Fibroblast of villous mesenchyme (primary cell): ENCODE data around the gene B4GALNT4. TPM values are rescaled to one million over a fixed set of nuclear protein-coding genes. Genes with fewer than 3 reads are reported as not detected.
A peak's percentile ranks its signal among the peaks of the same experiment; 100 is the strongest.
"Not testable (repeated sequence)": the region's sequence is repeated elsewhere in the genome, so short reads cannot be mapped to it uniquely, and the experiment has no call there.

Experiments
- DNase-seq: peaks from one replicate; pipeline ENCODE4 v3.0.0-alpha.2; 2010; ENCODE audit warnings: low read depth
- H3K4me3 ChIP-seq: 2 replicates; pipeline ENCODE4 v1.5.1; 2011; ENCODE audit warnings: low read depth, mild to moderate bottlenecking, low read length
- total RNA-seq: library from RNA; depleted of rRNA; stranded (reverse); fragments of >200 nt; gene quantifications from 2 replicates; pipeline ENCODE4 v1.2.3, GENCODE V29; 2012
- TF ChIP-seq, protein P1 (sequence below): IDR thresholded peaks from 2 replicates; pipeline ENCODE4 v1.5.1; 2012; ENCODE audit warnings: low read depth, mild to moderate bottlenecking, low read length; ENCODE audit not compliant: insufficient read depth

The B4GALNT4 gene
- total RNA-seq, 1 donor, result 0.43 TPM

GRCh38 chr11:386483-386882 is 17.2 kb downstream of the B4GALNT4 start:
- TF ChIP-seq, protein P1, sequence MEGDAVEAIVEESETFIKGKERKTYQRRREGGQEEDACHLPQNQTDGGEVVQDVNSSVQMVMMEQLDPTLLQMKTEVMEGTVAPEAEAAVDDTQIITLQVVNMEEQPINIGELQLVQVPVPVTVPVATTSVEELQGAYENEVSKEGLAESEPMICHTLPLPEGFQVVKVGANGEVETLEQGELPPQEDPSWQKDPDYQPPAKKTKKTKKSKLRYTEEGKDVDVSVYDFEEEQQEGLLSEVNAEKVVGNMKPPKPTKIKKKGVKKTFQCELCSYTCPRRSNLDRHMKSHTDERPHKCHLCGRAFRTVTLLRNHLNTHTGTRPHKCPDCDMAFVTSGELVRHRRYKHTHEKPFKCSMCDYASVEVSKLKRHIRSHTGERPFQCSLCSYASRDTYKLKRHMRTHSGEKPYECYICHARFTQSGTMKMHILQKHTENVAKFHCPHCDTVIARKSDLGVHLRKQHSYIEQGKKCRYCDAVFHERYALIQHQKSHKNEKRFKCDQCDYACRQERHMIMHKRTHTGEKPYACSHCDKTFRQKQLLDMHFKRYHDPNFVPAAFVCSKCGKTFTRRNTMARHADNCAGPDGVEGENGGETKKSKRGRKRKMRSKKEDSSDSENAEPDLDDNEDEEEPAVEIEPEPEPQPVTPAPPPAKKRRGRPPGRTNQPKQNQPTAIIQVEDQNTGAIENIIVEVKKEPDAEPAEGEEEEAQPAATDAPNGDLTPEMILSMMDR, result no peak
- no peak overlapping the region for H3K4me3 ChIP-seq
- DNase-seq, result no peak

DNA sequence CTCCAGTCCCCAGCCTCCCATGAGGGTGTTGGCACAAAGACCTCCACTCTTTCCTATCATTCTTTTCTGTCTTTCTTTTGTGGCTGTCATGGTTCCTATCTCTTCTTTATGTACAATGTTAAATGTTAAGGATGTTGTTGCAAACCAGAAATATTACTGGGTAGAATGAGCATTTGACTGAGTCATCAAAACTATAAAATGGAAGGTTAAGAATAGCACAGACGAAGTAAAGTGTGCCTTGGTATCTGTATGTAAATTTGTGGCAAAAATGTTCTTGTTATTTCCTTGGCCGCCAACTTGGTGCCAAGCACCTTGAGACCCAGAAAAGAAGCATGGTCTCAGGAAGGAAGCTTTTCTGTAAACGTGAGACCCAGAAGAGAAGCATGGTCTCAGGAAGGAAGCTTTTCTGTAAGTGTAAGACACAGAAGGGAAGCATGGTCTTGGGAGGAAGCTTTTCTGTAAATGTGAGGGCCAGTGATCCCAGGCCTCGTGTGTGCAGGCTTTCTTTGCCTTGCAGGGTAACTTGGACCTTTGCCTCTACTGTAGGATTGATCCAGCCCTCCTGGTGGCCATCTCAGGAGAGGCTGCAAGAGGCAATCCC is 18.0 kb downstream of the B4GALNT4 start:
- DNase-seq, result no peak
- H3K4me3 ChIP-seq, result no peak overlapping the region
- TF ChIP-seq, protein P1, result peak; percentile 3

GRCh38 chr11:389369-389768 is 20.1 kb downstream of the B4GALNT4 start:
- peak; percentile 23 for DNase-seq
- H3K4me3 ChIP-seq, result not testable (repeated sequence)

- TF ChIP-seq, protein P1, result no peak
- no peak overlapping the region for H3K4me3 ChIP-seq
- no peak for DNase-seq
Observed at GRCh38 chr11:390175-390574, 20.9 kb downstream of the B4GALNT4 start.

DNA sequence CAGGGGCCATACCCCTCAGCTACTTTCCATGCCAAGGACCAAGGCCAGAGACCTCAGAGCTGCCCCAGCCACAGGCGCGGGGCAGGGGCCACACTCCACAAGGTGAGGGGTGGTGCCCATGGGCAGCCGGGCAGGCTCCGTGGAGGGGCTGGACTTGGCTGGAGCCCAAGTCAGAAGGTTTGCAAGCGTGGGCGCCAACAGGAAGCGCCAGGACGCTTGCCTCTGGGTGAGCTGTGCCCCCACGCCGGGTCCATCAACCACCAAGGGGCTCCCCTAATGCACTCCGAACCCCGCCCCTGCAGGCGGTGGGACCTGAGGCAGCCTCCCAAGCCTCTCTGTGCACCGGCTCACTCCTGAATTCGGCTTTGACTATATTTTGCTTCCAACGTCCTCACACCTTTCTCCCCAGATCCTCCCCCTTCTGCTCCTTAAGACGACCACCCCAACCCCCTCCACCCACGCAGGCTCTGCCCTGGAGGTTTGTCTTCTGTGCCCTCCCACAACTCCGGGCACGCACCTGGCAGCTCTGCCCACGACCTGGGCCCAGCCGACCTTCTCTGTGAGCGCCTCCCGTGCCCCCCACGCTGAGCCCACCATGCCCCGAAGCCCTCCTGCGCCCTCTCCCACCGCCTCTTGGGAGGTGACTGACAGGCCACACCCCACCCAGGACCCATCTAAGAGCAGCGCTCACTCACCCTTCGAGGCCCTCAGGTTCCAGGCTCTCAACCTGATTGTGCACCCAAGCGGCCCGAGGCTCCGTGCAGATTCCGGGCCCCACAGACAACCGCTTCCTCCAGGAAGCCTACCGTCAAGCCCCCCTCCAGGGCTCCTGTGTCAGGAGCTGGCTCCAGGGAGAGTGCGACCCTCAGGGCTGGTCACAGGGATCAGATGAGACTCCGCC is 22.1 kb downstream of the B4GALNT4 start:
- DNase-seq, result no peak
- no peak overlapping the region for H3K4me3 ChIP-seq
- TF ChIP-seq, protein P1, result no peak

GRCh38 chr11:392102-392777 is 22.9 kb downstream of the B4GALNT4 start:
- TF ChIP-seq, protein P1, result no peak
- no peak for DNase-seq
- no peak overlapping the region for H3K4me3 ChIP-seq

DNA sequence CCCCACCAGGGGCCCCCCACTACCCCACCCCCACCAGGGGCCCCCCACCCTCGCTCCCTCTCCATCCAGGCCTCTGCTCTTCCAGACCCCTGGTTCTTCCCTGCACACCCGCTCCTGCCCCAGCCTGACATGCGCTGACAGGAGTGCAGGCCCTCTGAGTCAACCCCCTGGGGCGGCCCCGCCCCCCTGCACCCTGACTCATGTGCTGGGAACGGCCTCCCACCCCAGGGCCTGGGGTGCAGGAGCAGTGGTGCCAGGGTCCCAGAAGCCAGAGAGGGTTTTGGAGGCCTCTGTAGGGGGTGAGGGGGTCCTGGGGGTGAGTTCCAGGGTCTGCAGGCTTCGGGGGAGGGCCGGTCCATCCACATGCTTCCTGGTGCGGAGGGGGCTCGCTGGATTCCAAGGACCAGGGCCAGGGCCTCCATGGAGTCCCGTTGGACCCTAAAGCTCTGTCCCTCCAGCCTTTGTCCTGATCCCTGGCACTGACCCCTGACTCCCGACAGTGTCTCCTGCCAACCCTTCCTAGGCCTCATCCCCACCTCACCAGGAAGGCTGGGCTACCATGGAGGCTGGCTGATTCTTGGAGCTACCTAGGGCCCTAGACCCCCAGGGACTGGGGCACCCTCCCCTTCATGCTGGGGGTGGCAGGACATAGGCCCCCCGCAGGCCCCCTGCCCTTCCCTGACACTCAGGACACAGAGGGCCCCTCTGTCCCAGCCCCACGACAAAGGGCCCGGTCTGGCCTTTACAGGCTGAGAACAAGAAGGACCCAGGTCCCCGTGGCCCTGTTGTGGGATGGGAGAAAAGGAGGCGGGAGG is 24.1 kb downstream of the B4GALNT4 start:
- H3K4me3 ChIP-seq, result no peak overlapping the region
- TF ChIP-seq, protein P1, result no peak
- peak; percentile 70 for DNase-seq
